Erythroblast (primary cell): ENCODE data around the gene B3GNT8.

Source experiments
- GATA1 ChIP-seq: IDR thresholded peaks from 2 replicates; pipeline ENCODE4 v1.6.1; 2011; ENCODE audit warnings: low read depth, mild to moderate bottlenecking, control low read depth, low read length, moderate library complexity
- POLR2A ChIP-seq: IDR thresholded peaks from 2 replicates; pipeline ENCODE4 v1.6.1; 2011; ENCODE audit warnings: mild to moderate bottlenecking, low read length

- TF ChIP-seq POLR2A (no peak), GATA1 (no peak)
These were observed 49.4 kb upstream of the B3GNT8 start for GRCh38 chr19:41476583-41476982.
